GM04503 (cell line): ENCODE measurements around the gene R3HCC1L.
"Not testable (repeated sequence)": the region's sequence is repeated elsewhere in the genome, so short reads cannot be mapped to it uniquely, and the experiment has no call there.

Experiments
- DNase-seq: peaks from one replicate; pipeline ENCODE4 v3.0.0-alpha.2; 2012; ENCODE audit warnings: low read depth

The R3HCC1L gene

GRCh38 chr10:98131619-98132018, 2.8 kb upstream of the R3HCC1L start:
- no peak for DNase-seq

GRCh38 chr10:98133075-98133752, 1.2 kb upstream of the R3HCC1L start:
- not testable (repeated sequence) for DNase-seq

GRCh38 chr10:98134117-98134430, 383 bp upstream of the R3HCC1L start:
- peak; percentile 29 for DNase-seq

- no peak for DNase-seq
These were observed 904 bp downstream of the R3HCC1L start for GRCh38 chr10:98135222-98135899.

GRCh38 chr10:98136775-98137174, 2.3 kb downstream of the R3HCC1L start:
- not testable (repeated sequence) for DNase-seq

- no peak for DNase-seq
These were observed 3.6 kb downstream of the R3HCC1L start for GRCh38 chr10:98138031-98138430.

GRCh38 chr10:98139431-98139830, 5.0 kb downstream of the R3HCC1L start:
- no peak for DNase-seq

GRCh38 chr10:98141484-98142073, 7.1 kb downstream of the R3HCC1L start:
- no peak for DNase-seq

GRCh38 chr10:98144985-98145384, 10.5 kb downstream of the R3HCC1L start:
- DNase-seq = no peak

GRCh38 chr10:98149858-98150257, 15.4 kb downstream of the R3HCC1L start:
- no peak for DNase-seq

GRCh38 chr10:98150544-98150943, 16.1 kb downstream of the R3HCC1L start:
- DNase-seq = no peak

GRCh38 chr10:98152778-98153177, 18.3 kb downstream of the R3HCC1L start:
- not testable (repeated sequence) for DNase-seq

- not testable (repeated sequence) for DNase-seq
These were observed 18.9 kb downstream of the R3HCC1L start for GRCh38 chr10:98153213-98153958.

- DNase-seq = no peak
These were observed 19.6 kb downstream of the R3HCC1L start for GRCh38 chr10:98154076-98154475.

- DNase-seq = no peak
These were observed 24.1 kb downstream of the R3HCC1L start for GRCh38 chr10:98158576-98158975.

- no peak for DNase-seq
These were observed 29.5 kb downstream of the R3HCC1L start for GRCh38 chr10:98163941-98164340.

GRCh38 chr10:98167191-98167590, 32.7 kb downstream of the R3HCC1L start:
- DNase-seq = no peak

- DNase-seq = no peak
These were observed 33.7 kb downstream of the R3HCC1L start for GRCh38 chr10:98168147-98168546.

- DNase-seq = no peak
These were observed 34.3 kb downstream of the R3HCC1L start for GRCh38 chr10:98168766-98169165.

GRCh38 chr10:98169379-98169778, 34.9 kb downstream of the R3HCC1L start:
- DNase-seq = no peak

GRCh38 chr10:98170249-98171117, 36.0 kb downstream of the R3HCC1L start:
- no peak for DNase-seq

GRCh38 chr10:98172073-98172472, 37.6 kb downstream of the R3HCC1L start:
- no peak for DNase-seq
